PC-9 (cell line): Measurements from ENCODE around the gene MAD2L2.

Experiments used
- EZH2 ChIP-seq: fragments of 200-600 bp; sonication (generic); IDR thresholded peaks from 2 replicates; pipeline ENCODE4 v1.8.0; 2017; ENCODE audit warnings: antibody characterized with exemption, low read depth
- TF ChIP-seq, protein P1 (sequence below): fragments of 200-600 bp; sonication (generic); conservative IDR thresholded peaks from 2 replicates; pipeline ENCODE4 v1.6.1; 2017; ENCODE audit warnings: mixed run types, antibody characterized with exemption, mild to moderate bottlenecking, moderate library complexity

DNA sequence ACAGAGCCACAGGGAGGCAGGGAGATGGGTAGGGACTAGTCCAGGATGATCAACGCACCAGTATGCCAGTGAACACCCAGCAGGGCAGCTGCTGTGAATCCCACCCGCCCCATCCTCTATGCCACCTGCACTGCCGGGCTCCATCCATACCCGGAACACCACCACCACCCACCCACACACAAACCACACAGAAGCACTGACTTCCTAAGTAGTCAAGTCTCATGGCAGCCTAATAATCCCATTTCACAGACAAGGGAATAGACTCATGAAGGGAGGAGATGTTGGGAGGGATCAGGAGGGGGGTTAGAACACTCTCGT, 16.9 kb upstream of the MAD2L2 start:
- TF ChIP-seq, protein P1, sequence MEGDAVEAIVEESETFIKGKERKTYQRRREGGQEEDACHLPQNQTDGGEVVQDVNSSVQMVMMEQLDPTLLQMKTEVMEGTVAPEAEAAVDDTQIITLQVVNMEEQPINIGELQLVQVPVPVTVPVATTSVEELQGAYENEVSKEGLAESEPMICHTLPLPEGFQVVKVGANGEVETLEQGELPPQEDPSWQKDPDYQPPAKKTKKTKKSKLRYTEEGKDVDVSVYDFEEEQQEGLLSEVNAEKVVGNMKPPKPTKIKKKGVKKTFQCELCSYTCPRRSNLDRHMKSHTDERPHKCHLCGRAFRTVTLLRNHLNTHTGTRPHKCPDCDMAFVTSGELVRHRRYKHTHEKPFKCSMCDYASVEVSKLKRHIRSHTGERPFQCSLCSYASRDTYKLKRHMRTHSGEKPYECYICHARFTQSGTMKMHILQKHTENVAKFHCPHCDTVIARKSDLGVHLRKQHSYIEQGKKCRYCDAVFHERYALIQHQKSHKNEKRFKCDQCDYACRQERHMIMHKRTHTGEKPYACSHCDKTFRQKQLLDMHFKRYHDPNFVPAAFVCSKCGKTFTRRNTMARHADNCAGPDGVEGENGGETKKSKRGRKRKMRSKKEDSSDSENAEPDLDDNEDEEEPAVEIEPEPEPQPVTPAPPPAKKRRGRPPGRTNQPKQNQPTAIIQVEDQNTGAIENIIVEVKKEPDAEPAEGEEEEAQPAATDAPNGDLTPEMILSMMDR, result no peak
- no peak for TF ChIP-seq EZH2
